ENCODE measurements around the gene AMOTL1.
A peak's percentile ranks its signal among the peaks of the same experiment; 100 is the strongest.

AMOTL1 gene

DNA sequence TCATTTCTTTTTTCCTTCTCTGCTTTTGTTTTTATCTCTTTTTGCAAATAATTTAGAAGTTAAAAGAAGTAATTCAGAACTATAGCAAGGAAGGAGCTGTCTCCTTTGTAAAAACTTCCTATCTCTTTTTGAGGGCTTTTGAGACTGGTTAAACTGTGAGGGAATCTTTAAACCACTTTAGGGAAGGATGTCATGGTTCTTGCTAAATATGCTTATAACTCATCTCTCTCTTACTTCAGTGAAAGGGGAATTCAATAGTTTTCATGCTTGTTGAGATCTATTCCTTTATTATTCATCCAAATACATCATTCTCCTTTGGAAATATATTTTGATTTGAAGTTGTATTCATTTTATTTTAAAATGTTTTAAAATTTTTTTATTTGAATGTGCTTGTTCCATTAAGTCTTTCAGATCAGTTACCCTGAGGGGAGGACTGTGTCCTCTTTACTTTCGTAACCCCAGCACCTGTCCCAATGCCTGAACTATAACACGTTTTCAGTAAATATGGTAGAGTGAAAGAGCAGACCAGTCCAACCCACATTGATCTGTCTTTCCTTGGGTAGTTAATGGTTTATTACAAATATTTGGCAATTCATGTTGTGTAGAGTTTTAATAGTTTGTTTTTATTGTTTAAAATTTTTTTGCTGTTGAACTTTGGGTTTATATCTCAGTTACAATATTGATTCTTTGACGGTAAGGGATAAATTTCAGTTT lies 27.5 kb downstream of the AMOTL1 start:
- no peak for TF ChIP-seq CTCF (conservative IDR thresholded peaks at IDR 0.05; ENCODE audit: low read depth, low read length)
- peak; percentile 28 for DNase-seq (ENCODE audit: low read depth)
- peak overlapping the region; percentile 57 for H3K4me3 ChIP-seq (ENCODE audit: low read depth, low read length)

DNA sequence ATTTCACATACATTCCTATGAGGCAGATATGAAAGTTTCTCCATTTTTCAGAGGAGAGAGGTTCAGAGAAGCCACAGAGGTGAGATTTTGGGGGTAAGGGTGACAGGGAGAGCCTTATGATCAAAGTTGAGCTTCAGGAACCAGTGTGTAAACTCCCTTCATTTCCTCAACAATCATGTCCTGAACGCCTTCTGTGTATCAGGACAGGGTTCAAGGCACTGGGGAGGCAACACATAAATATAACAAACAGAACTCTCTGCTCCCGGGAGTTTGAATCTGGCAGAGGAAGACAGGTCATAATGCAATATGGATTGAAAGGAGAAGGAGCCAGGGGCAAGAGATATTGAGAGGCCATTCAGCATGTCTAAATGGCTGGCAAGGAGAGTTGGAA lies 28.0 kb downstream of the AMOTL1 start:
- H3K4me3 ChIP-seq (ENCODE audit: low read depth, low read length), result peak overlapping the region; percentile 57

DNA sequence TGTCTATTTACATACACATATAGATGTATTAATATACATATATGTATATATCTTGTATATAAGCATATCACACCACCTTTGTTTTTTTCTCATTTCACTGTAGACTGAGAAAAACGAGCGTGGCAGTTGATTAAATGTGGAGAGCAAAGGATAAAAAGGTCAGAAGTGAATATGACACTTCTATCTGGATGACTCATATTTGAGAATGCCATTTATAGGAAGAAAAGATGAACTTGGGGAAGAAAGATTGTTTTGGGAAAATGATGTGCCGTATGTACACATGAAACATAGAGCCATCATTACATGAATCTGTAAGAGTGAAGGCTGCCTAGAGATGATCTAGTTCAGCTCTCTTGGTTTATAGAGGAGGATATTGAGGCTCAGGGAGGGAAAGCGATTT lies 28.7 kb downstream of the AMOTL1 start:
- no peak for DNase-seq (ENCODE audit: low read depth)
- TF ChIP-seq CTCF (conservative IDR thresholded peaks at IDR 0.05; ENCODE audit: low read depth, low read length), result no peak

More for the DNA sequence above, 28.0 kb downstream of the AMOTL1 start:
- TF ChIP-seq CTCF (conservative IDR thresholded peaks at IDR 0.05; ENCODE audit: low read depth, low read length), result no peak
- no peak for DNase-seq (ENCODE audit: low read depth)

GRCh38 chr11:94799726-94800125 lies 31.6 kb downstream of the AMOTL1 start:
- no peak for TF ChIP-seq CTCF (conservative IDR thresholded peaks at IDR 0.05; ENCODE audit: low read depth, low read length)
- no peak for DNase-seq (ENCODE audit: low read depth)
- no peak overlapping the region for H3K4me3 ChIP-seq (ENCODE audit: low read depth, low read length)

More for the DNA sequence above, 28.7 kb downstream of the AMOTL1 start:
- peak overlapping the region; percentile 57 for H3K4me3 ChIP-seq (ENCODE audit: low read depth, low read length)

DNA sequence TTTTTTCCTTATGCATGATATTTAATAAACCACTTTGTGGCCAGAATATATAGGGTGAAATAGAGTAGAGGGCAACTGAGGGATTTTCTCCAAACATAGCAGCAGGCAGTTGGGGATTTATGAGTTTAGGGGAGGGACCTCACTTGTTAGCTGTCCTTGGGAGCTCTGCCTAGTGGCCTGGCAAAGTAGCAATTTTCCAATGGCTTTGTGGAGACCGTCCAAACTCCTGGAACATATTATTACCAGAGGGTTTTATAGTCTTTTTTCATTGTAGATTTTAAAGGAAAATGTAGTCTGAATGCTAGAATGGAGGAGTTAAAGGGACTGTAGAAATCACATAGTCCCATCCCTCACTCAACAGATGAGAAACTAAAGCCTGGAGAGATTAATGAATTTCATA lies 32.3 kb downstream of the AMOTL1 start:
- TF ChIP-seq CTCF (conservative IDR thresholded peaks at IDR 0.05; ENCODE audit: low read depth, low read length), result no peak
- no peak for DNase-seq (ENCODE audit: low read depth)

DNA sequence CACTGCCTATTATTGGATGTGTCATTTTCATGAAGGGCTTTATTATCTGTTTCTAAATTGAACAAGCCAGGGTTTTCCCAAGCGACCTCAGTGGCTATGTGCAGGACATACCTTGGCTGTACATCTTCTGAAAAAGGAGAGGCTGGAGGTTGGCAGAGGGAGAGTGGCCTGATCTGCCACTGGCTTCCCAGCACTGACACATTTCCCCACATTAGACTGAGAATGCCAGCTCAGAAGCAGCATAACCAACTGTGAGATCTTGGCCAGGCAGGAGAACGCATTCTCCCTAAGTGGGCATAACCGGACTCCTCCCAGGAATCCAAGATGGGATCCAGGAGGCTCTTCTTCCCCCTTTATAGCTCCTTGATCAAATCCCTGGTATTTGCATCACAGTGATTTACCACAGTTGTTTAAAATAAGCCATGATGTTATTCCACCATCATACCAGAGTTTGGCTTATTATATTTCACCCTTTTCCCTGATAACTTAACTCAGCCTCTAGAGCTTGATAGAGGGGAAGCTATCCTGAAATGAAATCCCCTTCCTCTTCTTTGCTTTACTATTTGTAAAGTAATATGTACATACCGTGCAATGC lies 33.8 kb downstream of the AMOTL1 start:
- TF ChIP-seq CTCF (conservative IDR thresholded peaks at IDR 0.05; ENCODE audit: low read depth, low read length), result no peak
- no peak for DNase-seq (ENCODE audit: low read depth)
- no peak overlapping the region for H3K4me3 ChIP-seq (ENCODE audit: low read depth, low read length)

More for the DNA sequence above, 32.3 kb downstream of the AMOTL1 start:
- no peak overlapping the region for H3K4me3 ChIP-seq (ENCODE audit: low read depth, low read length)

- TF ChIP-seq CTCF (conservative IDR thresholded peaks at IDR 0.05; ENCODE audit: low read depth, low read length), result no peak
- no peak overlapping the region for H3K4me3 ChIP-seq (ENCODE audit: low read depth, low read length)
- no peak for DNase-seq (ENCODE audit: low read depth)
Observed at GRCh38 chr11:94802501-94802900, 34.3 kb downstream of the AMOTL1 start.
